HepG2 (cell line): ENCODE data around the gene GNL3. TPM values are rescaled to one million over a fixed set of nuclear protein-coding genes. Genes with fewer than 3 reads are reported as not detected.
A peak's percentile ranks its signal among the peaks of the same experiment; 100 is the strongest.

Source experiments
- CHD4 ChIP-seq: fragments of 200-600 bp; sonication (generic); IDR thresholded peaks from 2 replicates; pipeline ENCODE4 v1.7.0; 2017; ENCODE audit warnings: mild to moderate bottlenecking, low read length, borderline replicate concordance
- DPF2 ChIP-seq: sonication (generic); formaldehyde crosslinking; IDR thresholded peaks from 2 replicates; pipeline ENCODE4 v1.4.0; 2020; ENCODE audit warnings: mild to moderate bottlenecking, low read depth, missing genetic modification reagents, borderline replicate concordance
- ERF ChIP-seq: IDR thresholded peaks from 2 replicates; pipeline ENCODE4 v1.6.1; 2018; ENCODE audit warnings: missing biosample characterization, missing genetic modification reagents
- GABPA ChIP-seq, 2 experiments: IDR thresholded peaks; 2 replicates each; pipeline ENCODE4 v1.6.1; 2011 to 2016; ENCODE audit warnings: low read depth in 2 of 2, low read length in 1 of 2, missing biosample characterization in 1 of 2, missing genetic modification characterization in 1 of 2
- KAT2B ChIP-seq: fragments of 150-350 bp; IDR thresholded peaks from 2 replicates; pipeline ENCODE4 v1.6.1; 2014; ENCODE audit warnings: low read depth, low read length, borderline replicate concordance
- KLF6 ChIP-seq: IDR thresholded peaks from 2 replicates; pipeline ENCODE4 v1.8.0; 2016; ENCODE audit warnings: missing biosample characterization, missing genetic modification reagents
- MEF2D ChIP-seq: sonication (generic); formaldehyde crosslinking; IDR thresholded peaks from 2 replicates; pipeline ENCODE4 v1.5.1; 2020; ENCODE audit warnings: mild to moderate bottlenecking, missing genetic modification reagents
- MLXIP ChIP-seq: sonication (generic); formaldehyde crosslinking; IDR thresholded peaks from 2 replicates; pipeline ENCODE4 v1.9.0; 2021; ENCODE audit warnings: missing genetic modification reagents, borderline replicate concordance
- TEAD3 ChIP-seq: optimal IDR thresholded peaks from 2 replicates; pipeline ENCODE3; 2016; ENCODE audit warnings: borderline replicate concordance
- TRAFD1 ChIP-seq: sonication (generic); formaldehyde crosslinking; IDR thresholded peaks from 2 replicates; pipeline ENCODE4 v1.5.1; 2020; ENCODE audit warnings: missing genetic modification reagents, mild to moderate bottlenecking, borderline replicate concordance
- UBTF ChIP-seq: sonication (generic); formaldehyde crosslinking; IDR thresholded peaks from 2 replicates; pipeline ENCODE4 v1.4.0; 2020; ENCODE audit warnings: mild to moderate bottlenecking, missing genetic modification reagents
- ZNF138 ChIP-seq: sonication (generic); formaldehyde crosslinking; IDR thresholded peaks from 2 replicates; pipeline ENCODE4 v1.5.0; 2020; ENCODE audit warnings: mild to moderate bottlenecking, low read depth, missing genetic modification reagents
- ZNF770 ChIP-seq: sonication (generic); formaldehyde crosslinking; IDR thresholded peaks from 2 replicates; pipeline ENCODE4 v1.5.0; 2020; ENCODE audit warnings: mild to moderate bottlenecking, missing genetic modification reagents
- ZNF780A ChIP-seq: sonication (generic); formaldehyde crosslinking; IDR thresholded peaks from 2 replicates; pipeline ENCODE4 v1.8.0; 2022; ENCODE audit warnings: mild to moderate bottlenecking, missing genetic modification reagents, moderate library complexity
- polyA plus RNA-seq, 8 experiments: library from polyadenylated mRNA; depleted of rRNA in 3 of 8; stranded (reverse) in 7 of 8; unstranded in 1 of 8; fragments of >200 nt; fragmentation: Illumina TruSeq in 4 of 8; extraction: Trizol in 4 of 8; gene quantifications; 2 replicates each; pipeline versions ENCODE4 v1.2.1 to v1.2.3, GENCODE V29; 2011 to 2016; ENCODE audit warnings: low read depth in 4 of 8, missing spikeins in 1 of 8, mixed read lengths in 1 of 8; ENCODE audit not compliant: insufficient read depth in 1 of 8
- total RNA-seq, 5 experiments: library from RNA; depleted of rRNA; stranded (reverse); fragments of >200 nt; fragmentation: Illumina TruSeq; extraction: Trizol; gene quantifications; 2 replicates each; pipeline ENCODE4 v1.2.3, GENCODE V29; 2016; ENCODE audit warnings: low read depth in 1 of 5
- TF ChIP-seq, protein P1 (sequence below): sonication (generic); formaldehyde crosslinking; IDR thresholded peaks from 2 replicates; pipeline ENCODE4 v1.4.0; 2020; ENCODE audit warnings: mild to moderate bottlenecking, missing genetic modification reagents
- TF ChIP-seq, protein P2 (sequence below): sonication (generic); formaldehyde crosslinking; IDR thresholded peaks from 2 replicates; pipeline ENCODE4 v1.5.0; 2020; ENCODE audit warnings: mild to moderate bottlenecking, missing genetic modification reagents

GNL3 gene
- total and polyA plus RNA-seq, 2 of the 13 experiments (the other 11 are each of a cell fraction or from before 2014, with no cell fraction given), result 129 to 257 TPM

DNA sequence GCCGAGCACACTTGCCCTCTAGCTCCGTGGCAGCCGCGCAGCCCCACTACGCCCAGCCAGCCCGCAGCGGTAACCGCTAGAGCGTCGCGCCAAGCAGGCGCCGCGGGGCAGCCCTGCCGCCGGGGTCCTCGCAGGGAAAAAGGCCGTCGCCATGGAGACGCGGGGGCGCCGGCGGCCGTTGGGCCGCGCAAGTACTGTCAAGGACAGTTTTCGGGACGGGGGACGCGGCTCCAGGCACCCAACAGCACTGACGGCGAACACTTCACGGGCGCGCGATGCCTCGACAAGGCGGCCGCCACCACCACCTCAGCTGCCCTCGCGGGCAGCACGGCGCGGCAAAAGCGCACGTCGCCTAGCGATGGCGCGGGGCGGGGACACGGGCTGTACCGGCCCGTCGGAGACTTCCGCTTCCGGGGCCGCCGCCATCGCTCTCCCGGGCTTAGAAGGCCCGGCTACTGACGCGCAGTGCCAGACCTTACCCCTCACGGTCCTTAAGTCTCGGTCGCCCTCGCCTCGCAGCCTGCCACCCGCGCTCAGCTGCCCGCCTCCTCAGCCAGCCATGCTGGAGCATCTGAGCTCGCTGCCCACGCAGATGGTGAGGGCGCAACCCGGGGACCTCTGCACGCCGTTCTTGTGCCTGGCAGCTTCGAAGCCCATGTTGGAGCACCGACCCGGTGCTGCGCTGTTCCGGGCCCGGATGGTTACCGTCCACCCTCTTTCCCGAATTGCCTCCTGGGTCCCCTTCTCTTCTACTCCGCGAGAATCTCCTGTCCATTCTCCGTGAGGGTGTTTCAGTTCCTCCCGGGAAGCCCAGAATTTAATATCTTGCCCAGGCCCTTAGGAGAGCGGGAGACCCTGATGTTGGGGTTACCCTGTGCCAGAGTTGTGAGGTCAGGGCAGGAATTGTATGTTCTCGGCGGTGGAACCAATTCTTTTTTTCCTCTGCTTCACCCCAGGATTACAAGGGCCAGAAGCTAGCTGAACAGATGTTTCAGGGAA is 20.2 kb downstream of the GNL3 start, which contains the start of the genes GLT8D1 and SPCS1 (continued):
- peak; percentile 63; the same call in 1 of the 2 replicates for TF ChIP-seq ZNF770 (CRISPR knock-in tag)
- TF ChIP-seq, protein P1, sequence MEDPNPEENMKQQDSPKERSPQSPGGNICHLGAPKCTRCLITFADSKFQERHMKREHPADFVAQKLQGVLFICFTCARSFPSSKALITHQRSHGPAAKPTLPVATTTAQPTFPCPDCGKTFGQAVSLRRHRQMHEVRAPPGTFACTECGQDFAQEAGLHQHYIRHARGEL, result no peak
- TF ChIP-seq ERF (CRISPR knock-in tag), result peak; percentile 83
- 0 out of 2 replicates have a peak, but pooled peaks have one; percentile 9 for TF ChIP-seq DPF2
- peak; percentile 36 for TF ChIP-seq TEAD3
- no peak for TF ChIP-seq MLXIP (CRISPR knock-in tag)
- TF ChIP-seq KLF6 (CRISPR knock-in tag), result peak; percentile 52; the same call in 1 of the 2 replicates
- TF ChIP-seq, protein P2, sequence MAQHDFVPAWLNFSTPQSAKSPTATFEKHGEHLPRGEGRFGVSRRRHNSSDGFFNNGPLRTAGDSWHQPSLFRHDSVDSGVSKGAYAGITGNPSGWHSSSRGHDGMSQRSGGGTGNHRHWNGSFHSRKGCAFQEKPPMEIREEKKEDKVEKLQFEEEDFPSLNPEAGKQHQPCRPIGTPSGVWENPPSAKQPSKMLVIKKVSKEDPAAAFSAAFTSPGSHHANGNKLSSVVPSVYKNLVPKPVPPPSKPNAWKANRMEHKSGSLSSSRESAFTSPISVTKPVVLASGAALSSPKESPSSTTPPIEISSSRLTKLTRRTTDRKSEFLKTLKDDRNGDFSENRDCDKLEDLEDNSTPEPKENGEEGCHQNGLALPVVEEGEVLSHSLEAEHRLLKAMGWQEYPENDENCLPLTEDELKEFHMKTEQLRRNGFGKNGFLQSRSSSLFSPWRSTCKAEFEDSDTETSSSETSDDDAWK (CRISPR knock-in tag), result no peak
- TF ChIP-seq KAT2B, result no peak
- TF ChIP-seq ZNF138 (CRISPR knock-in tag), result peak; percentile 87
- TF ChIP-seq UBTF (CRISPR knock-in tag), result peak; percentile 90
- TF ChIP-seq GABPA (IDR thresholded peaks at IDR 0.05; ENCODE audit: low read depth, low read length), result peak; percentile 99
- TF ChIP-seq GABPA (CRISPR knock-in tag; IDR thresholded peaks at IDR 0.05; ENCODE audit: low read depth), result peak; percentile 93
- TF ChIP-seq ZNF780A (CRISPR knock-in tag), result no peak
- peak; percentile 66; the same call in 1 of the 2 replicates for TF ChIP-seq MEF2D (CRISPR knock-in tag)
- 0 out of 2 replicates have a peak, but pooled peaks have one; percentile 77 for TF ChIP-seq TRAFD1 (CRISPR knock-in tag)
- TF ChIP-seq CHD4, result no peak
